Germinal center (tissue), 1 donor: Measurements from ENCODE around the gene THEM4.
A peak's percentile ranks its signal among the peaks of the same experiment; 100 is the strongest.
"Not testable (repeated sequence)": the region's sequence is repeated elsewhere in the genome, so short reads cannot be mapped to it uniquely, and the experiment has no call there.

Experiments
- DNase-seq: peaks from one replicate; pipeline ENCODE4 v3.0.0; 2012; ENCODE audit warnings: mixed read lengths, low spot score

The THEM4 gene

GRCh38 chr1:151858886-151859665 lies 50.2 kb downstream of the THEM4 start:
- DNase-seq: no peak

DNA sequence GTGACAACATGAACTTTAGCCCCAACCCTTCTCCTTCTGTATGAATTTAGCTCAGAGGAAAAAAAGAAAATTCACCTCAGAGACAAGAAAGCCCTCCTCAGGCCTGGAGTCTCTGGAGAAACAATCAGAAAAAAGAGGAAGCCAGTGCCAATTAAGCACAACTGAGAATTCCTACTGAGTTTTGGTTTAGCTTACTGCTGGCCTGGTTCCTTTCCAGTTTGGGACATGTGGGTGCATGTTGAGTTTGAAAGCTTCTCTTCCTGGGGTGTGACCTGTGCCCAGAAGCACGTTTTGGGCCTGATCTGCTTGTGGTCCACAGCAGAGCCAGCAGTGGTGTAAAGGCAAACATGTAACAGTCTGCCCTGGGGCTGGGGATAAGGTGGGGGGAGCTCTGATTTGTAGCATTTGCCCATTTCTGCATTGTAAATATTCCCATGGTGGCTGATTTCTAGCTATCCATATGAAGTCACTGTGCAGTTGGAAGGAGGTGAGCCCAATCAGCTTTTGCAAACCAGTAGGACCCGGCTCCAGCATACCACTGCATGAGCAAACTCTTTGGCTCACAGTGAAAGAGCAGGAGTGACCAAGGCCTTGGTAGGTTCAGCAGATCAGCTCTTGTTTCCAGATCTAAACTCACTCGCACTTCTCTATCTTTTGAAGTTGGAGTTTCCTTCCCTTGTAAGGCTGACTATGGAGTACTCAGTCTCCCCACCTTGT lies 51.1 kb downstream of the THEM4 start:
- DNase-seq: no peak

- DNase-seq: no peak
Measured at GRCh38 chr1:151855933-151856332, 53.4 kb downstream of the THEM4 start.

DNA sequence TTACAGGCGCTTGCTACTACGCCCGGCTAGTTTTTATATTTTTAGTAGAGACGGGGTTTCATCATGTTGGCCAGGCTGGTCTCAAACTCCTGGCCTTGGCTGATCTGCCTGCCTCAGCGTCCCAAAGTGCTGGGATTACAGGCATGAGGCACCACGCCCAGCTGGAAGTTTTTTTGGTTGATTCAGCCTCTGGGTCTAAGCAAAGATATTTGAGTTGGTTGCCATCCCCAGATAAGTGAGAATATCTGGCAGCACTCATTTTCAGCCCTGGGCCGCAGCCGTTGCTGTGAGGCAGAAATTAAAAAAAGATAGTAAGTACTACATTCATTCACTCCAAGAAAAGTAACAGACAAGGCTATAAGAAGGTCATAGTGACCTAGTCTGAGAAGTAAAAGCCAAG lies 53.8 kb downstream of the THEM4 start:
- not testable (repeated sequence) for DNase-seq

- no peak for DNase-seq
Measured at GRCh38 chr1:151854658-151855057, 54.7 kb downstream of the THEM4 start.

GRCh38 chr1:151853411-151853943 lies 55.8 kb downstream of the THEM4 start, which contains the start of gene THEM5:
TSS of gene THEM5 (minus strand) at chr1:151853712. CDS start at chr1:151853565, 147 bp downstream.
- DNase-seq: no peak

GRCh38 chr1:151852733-151853132 lies 56.6 kb downstream of the THEM4 start:
- no peak for DNase-seq

DNA sequence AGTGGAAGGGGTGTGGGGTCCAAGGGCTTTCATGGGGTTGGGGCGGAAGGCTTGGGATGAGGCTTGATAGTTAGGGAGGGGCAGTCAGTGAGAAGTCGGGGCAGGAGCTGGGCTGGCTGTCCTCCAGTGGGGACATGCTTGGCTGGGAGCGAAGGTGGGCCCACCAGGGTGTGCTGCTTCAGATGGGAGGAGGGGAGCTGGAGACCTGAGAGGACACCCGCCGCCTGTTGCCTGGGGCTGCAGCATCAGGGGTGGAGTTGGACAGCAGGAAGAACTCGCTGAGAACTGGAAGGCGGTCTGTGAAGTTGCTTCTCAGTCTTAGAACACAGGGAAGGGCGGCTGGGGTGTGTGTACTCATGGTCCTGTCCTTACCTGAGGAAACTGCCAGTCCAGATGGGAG lies 57.4 kb downstream of the THEM4 start:
- DNase-seq: no peak

- DNase-seq: no peak
Measured at GRCh38 chr1:151849871-151850270, 59.4 kb downstream of the THEM4 start.

DNA sequence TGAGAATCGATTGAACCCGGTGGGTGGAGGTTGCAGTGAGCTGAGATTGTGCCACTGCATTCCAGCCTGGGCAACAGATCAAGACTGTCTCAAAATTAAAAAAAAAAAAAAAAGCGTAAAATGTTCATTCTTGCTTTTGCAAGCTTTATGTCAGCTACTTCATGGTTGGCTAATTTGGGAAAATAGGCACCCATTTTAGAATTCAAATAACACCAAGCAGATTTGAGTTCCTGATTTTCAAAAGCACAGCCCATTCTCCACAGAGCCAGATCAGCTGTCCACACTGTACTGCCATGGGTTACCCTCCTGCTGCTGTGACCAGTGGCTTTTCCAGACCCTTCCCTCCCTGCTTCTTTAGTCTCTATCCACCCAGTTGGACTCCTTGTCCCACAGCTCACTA lies 60.2 kb downstream of the THEM4 start:
- DNase-seq: no peak

DNA sequence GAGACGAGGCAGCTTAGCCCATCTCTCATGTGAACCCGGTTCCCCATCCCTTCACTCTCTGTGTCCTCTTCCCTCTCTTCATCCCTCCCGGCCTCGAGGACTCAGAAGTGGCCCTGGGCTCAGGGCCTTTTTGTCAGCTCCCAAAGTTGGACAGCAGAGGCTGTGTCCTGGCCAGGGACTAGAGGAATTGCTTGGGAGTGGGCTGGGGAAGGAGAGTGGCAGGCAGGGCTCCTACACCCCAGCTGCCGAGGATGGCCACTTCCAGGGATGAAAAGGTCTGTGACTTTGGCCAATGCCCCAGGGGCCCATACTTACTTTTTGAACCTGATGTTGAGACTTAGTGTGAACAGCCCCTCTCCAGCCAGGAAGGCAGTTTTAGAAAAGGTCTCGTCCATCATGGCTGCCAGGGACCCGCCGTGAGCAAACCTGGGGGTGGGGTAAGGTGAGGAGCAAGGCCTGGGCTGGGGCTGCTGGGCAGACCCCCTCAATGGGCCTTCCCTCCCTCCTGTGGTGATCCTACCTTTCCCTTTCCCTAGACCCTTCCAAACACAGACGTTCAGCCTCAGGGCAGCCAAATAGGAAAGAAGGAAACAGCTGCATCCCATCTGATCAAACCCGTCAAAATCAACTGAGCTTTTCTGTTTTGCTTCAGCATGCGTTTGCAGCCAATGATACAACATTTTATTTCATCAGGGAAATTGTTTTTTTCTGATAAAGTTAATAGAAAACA lies 61.3 kb downstream of the THEM4 start:
- no peak for DNase-seq

- DNase-seq: no peak
Measured at GRCh38 chr1:151846686-151847237, 62.5 kb downstream of the THEM4 start.

- DNase-seq: no peak
Measured at GRCh38 chr1:151846062-151846568, 63.2 kb downstream of the THEM4 start.

- no peak for DNase-seq
Measured at GRCh38 chr1:151843398-151843797, 65.9 kb downstream of the THEM4 start.

DNA sequence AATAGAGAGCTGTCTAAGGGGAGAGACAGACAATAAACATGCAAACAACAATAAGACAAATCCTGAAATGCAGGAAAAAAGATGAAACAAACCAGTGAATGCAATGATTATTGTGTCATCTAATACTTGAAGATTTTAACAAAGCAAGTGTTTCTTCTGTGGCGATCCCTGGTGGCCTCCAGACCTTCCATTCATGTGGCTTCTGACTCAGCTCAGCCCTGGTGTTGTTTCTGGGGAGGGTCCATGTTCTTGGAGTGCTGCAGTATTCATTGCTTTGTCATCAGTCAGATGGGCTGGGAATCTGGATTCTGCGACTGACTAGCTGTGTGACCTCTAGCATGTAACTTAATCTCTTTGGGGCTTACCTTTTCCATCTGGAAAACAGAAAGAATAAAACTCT lies 68.2 kb downstream of the THEM4 start:
- no peak for DNase-seq

GRCh38 chr1:151840421-151840820 lies 68.9 kb downstream of the THEM4 start:
- no peak for DNase-seq

DNA sequence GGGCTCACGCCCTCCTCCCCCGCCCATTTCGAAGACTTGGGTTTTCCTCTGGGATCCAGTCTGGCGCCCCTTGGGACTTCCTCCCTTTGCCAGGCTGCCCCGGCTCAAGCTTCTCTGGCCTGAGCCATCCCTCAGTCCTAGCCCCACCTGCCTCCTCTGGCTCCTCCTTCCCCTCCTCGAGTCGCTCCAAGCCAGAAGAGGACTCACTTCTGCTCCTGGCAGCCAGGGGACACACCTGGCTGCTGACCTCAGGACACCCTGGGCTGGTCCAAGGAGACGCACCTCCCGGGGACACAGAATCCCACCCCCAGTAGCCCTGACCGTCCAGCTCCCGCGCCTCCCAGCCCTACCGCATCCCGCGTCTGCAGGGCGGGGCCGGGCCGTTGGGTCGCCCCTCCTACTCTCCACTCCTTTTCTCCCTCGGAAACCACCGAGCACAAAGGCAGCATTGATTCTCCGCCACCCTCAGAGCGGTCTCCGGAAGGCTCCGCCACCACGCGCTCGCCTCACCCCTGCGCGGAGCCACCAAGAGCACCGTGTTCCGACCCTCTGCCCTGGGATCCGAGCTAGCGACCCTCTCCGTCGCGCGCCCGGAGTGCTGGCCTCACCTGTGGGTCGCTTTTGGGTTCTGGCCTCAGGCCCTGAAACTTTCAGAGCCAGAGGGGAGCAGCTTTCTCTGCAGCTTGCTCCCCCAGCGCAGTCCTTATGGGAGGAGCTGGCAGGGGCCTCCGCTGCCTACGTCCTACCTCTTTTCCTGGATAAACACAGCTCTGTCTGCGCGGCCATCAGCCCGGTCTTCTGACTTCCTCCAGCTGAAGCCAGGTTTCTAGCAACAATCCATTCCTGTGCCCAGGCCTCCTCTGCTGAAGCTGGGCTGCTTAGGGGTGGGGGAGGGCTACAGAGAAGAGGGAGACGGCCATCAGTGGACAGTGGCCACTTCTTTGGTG lies 69.6 kb downstream of the THEM4 start, which contains the start of gene C2CD4D:
Gene C2CD4D, minus strand, starts transcription at position 364 of the 947 bp plus-strand sequence. CDS start 831 bp downstream, outside the sequence.
- DNase-seq: peak; percentile 55

DNA sequence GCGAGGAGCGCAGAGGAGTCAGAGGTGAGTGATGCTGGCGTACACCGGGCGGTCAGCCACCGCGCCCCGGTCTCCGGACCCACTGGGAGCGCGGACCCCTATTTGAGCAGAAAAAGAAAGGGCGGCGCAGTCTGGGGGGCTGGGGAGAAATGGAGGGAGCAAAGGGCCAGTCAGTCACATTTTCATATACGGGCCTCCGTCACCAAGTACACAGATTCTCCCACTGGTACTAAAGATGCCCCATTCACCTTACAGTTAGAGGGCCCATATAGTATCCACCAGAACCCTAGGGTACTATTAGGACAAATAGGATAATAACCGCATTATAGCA lies 70.3 kb downstream of the THEM4 start:
- DNase-seq: no peak

DNA sequence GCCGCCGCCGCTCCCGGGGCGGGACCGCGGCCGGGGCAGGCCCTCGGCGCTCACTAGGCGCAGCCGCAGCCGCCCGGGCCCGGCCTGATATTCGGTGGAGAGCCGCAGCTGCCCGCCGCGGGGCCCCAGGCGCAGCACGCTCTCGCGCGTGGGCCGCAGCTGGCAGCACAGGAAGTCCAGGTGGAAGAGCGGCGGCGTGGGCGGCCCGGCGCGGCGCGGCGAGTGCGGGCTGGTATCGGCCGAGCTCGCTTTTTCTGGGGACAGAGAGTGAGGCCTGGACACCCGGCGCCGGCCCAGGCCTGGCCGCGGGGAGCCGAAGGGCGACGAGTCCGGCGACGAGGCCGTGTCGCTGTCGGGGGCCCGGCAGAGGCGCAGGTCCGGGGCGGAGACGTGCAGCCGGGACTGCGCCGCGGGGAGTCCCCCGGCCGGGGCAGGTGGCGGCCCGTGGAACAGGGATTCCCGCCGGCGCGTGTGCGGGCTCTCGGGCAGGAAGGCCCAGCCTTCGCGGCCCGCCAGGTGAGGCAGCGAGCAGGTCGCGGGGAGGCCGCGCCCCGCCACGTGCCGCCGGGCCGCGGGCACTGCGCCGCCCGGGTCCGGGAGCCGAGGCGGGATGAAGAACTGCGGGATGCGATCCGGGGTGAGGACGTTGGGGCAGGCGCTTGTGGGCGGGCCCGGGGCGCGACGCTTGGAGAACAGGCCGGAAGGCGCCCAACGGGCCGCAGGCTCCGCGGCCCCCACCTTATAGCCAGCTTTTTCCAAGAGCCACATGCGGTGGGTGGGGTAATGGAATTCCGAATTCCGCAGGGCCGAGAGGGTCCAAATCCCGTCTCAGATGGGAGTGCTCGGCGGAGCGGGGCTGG lies 70.9 kb downstream of the THEM4 start:
- peak; percentile 73 for DNase-seq

DNA sequence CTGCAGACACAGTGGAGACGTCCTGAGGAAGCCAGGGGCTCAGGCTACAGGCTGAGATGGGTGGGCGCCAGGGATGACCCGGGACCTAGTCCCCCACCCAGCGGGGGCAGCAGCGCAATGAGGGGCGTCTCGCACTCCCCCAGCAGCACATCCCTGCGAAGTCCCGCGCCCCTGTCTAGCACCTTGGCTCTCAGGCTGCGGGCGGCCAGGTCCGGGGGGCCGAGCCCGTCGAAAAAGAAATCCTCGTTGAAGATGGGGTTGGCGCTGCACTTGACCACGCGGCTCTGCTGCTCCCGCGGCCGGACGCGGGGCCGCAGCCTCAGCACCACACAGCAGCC lies 71.5 kb downstream of the THEM4 start:
- no peak for DNase-seq
